D341Med (cell line): ENCODE results near the gene PTPRE.
"Not testable (repeated sequence)": the region's sequence is repeated elsewhere in the genome, so short reads cannot be mapped to it uniquely, and the experiment has no call there.

Experiments used
- DNase-seq: peaks from one replicate; pipeline ENCODE4 v3.0.0; 2012; ENCODE audit warnings: low spot score

The PTPRE gene

GRCh38 chr10:127982601-127983000, 75.7 kb downstream of the PTPRE start:
- DNase-seq: no peak

GRCh38 chr10:127983344-127984100, 76.6 kb downstream of the PTPRE start:
- no peak for DNase-seq

GRCh38 chr10:127984945-127985344, 78.0 kb downstream of the PTPRE start:
- no peak for DNase-seq

GRCh38 chr10:127986531-127987466, 79.9 kb downstream of the PTPRE start:
- no peak for DNase-seq

GRCh38 chr10:127987467-127988380, 80.8 kb downstream of the PTPRE start:
- DNase-seq: no peak

- DNase-seq: no peak
These were observed 82.6 kb downstream of the PTPRE start for GRCh38 chr10:127989481-127990012.

GRCh38 chr10:127990132-127990788, 83.4 kb downstream of the PTPRE start:
- DNase-seq: not testable (repeated sequence)

GRCh38 chr10:127990846-127991542, 84.1 kb downstream of the PTPRE start:
- DNase-seq: no peak

GRCh38 chr10:127991543-127992255, 84.8 kb downstream of the PTPRE start:
- DNase-seq: no peak

- no peak for DNase-seq
These were observed 85.5 kb downstream of the PTPRE start for GRCh38 chr10:127992376-127992775.

GRCh38 chr10:127993056-127993690, 86.3 kb downstream of the PTPRE start:
- DNase-seq: no peak

- no peak for DNase-seq
These were observed 89.0 kb downstream of the PTPRE start for GRCh38 chr10:127995939-127996338.

GRCh38 chr10:127996586-127996985, 89.7 kb downstream of the PTPRE start:
- no peak for DNase-seq

GRCh38 chr10:127997271-127997670, 90.4 kb downstream of the PTPRE start:
- DNase-seq: no peak

GRCh38 chr10:127997937-127998336, 91.0 kb downstream of the PTPRE start:
- DNase-seq: no peak

GRCh38 chr10:127998501-127999144, 91.7 kb downstream of the PTPRE start:
- DNase-seq: no peak

- no peak for DNase-seq
These were observed 92.6 kb downstream of the PTPRE start for GRCh38 chr10:127999297-128000129.
